Medulla oblongata (tissue), 1 donor: ENCODE measurements around the gene CCDC183.
A peak's percentile ranks its signal among the peaks of the same experiment; 100 is the strongest.
"Not testable (repeated sequence)": the region's sequence is repeated elsewhere in the genome, so short reads cannot be mapped to it uniquely, and the experiment has no call there.

ENCODE experiments used
- DNase-seq: peaks from one replicate; pipeline ENCODE4 v3.0.0-alpha.2; 2015; ENCODE audit errors: extremely low spot score

CCDC183 gene

DNA sequence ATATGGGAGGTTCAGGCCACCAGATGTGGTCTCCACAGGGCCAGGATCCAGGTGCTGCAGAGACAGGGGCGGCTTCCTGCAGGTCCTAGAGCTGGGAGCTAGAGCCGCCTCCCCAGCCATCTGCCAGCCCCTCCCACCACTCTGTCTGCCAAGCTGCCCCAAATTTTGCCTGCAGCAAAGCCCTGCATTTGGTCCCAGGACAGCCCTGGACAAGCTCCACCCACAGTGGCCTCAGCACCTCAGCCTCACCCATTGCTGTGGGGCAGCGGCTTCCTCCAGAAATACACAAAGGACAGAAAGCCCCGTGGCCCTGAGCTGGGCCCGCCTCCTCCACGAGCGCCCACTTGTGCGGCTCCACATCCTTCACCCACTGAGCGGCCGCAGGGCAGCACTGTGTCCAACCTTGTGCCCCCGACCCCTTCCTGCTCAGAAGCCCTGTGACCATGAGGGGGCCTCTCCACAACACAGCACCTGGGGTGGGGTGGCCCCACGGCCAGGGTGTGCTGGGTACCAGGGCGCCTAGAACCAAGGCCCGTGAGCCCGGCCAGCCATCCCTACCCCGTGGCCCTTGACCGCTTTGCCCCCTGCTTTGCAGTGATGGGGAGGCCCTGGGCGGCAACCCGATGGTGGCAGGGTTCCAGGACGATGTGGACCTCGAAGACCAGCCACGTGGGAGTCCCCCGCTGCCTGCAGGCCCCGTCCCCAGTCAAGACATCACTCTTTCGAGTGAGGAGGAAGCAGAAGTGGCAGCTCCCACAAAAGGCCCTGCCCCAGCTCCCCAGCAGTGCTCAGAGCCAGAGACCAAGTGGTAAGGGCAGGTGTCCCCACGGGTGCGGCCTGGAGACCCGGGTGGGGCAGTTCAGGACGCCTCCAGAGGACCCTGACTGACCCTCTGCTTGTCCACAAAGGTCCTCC, 42.4 kb downstream of the CCDC183 start:
- DNase-seq = no peak

DNA sequence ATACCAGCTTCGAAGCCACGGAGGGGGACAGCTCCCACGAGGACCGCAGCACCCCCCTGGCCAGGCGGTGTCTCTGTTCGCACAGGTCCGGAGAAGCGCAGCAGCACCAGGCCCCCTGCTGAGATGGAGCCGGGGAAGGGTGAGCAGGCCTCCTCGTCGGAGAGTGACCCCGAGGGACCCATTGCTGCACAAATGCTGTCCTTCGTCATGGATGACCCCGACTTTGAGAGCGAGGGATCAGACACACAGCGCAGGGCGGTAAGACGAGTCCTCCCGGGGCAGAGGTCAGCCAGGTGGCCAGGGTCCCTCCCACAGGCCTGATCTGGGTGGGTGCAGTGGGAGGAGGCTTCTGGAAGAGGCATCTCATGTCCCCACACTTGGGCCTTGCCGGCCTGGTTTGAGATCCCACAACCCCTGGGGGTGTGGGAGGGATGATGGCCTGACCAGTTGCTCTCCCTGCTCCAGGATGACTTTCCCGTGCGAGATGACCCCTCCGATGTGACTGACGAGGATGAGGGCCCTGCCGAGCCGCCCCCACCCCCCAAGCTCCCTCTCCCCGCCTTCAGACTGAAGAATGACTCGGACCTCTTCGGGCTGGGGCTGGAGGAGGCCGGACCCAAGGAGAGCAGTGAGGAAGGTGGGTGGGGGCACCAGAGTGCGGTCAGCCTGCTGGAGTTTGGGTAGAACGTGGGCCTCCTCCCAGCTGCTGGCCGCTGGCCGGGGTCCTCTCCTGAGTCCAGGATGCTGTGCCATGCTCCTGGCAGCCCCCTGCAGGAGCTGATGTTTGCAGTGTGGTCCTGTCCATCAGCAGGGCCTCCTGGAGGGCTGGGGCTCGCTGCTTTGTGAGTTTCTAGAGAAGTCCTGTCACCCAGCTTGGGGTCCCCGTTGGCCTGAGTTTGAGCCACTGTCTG, 43.3 kb downstream of the CCDC183 start:
- DNase-seq = no peak

DNA sequence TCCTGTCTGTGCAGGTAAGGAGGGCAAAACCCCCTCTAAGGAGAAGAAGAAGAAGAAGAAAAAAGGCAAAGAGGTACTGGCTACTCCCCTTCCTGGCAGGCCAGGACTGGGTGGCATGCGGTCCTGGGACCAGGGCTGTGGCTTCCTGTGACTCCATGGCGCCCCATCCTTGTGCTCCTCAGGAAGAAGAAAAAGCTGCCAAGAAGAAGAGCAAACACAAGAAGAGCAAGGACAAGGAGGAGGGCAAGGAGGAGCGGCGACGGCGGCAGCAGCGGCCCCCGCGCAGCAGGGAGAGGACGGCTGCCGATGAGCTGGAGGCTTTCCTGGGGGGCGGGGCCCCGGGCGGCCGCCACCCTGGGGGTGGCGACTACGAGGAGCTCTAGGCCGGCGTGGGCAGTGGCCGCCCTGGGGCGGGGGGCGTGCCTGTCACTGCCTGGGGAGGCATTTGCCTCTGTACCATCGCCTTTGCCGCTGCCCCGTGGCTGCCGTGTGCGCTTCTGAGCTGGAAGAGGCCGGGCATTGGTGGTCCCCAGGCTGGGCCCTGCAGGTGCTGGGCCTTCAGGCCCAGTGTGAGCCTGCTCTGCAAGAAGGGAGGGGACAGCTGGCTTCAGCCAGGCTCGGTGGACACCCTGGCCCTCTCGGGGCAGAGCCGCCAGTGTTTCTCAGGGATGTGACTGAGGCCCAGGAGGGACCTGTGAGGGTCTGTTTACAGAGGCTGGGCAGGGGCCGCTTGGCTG, 44.2 kb downstream of the CCDC183 start:
- no peak for DNase-seq

DNA sequence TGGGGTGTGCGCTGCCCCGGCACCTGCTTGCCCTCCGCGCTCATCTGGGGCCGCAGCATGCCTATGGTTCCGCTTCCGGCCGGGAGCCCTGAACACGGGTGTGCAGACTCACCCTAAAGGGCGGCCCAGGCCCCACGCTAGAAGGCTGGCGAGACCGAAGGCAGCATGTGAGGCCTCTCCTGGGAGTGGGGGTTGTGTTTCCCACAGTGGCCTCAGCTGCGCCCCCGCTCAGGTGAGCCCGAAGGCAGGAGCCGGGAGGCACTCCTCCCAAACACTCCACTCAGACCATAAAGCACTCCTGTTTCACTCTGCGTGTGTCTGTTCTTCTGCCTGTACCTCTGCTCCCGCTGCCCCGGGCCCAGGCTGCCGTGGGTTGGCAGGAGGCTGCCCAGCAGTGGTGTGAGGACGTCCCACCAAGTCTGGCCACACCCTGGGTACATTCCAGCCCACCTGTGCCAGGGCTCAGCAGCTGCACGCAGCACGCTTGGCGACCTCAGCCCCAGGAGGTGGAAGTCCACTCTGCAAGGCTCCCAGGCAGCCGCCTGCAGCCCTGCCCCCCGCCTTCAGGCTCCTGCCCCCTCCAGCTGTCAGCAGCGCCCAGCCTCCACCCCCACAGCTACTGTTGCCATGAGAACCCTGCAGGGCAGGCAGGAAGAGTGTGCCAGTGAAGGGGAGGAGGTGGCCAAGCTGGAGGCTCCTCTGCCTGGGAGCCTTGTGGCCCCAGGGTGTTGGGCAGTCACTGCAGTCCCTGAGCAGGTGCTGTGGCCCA, 44.9 kb downstream of the CCDC183 start:
- DNase-seq = peak; percentile 90

DNA sequence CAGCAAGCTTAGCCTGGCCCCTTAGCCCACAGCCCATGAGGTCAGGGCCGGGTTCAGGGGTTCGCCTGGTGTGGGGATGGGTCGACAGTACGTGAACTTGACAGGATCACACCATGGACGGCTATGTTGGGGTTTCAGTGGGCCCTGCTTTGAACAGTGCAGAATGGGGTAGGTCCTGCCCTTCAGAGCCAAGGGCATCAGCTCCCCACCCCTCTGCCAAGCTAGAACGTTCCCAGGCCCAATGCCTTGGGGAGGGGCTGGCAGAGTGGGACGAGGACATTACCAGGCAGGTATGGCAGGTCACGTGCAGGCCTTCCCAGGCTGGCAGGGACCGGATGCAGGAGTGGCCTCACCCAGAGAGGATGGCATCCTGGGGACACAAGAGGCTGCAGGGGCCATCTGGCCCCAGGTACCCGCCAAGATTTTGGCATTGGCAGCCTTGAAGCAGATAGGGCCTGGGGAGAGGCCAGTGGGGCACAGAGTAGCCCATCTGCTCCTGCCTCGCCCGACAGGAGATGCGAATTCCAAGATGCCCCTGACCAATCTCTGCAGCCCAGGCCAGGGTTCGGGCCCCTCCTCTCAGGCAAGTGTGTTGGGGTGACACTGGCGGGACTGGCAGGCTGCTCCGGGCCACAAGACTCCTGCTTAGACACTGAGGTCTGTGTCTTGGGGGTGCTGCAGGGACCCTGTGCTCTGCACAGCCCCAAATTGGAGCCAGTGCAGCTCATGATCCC, 45.7 kb downstream of the CCDC183 start:
- peak; percentile 9 for DNase-seq

DNA sequence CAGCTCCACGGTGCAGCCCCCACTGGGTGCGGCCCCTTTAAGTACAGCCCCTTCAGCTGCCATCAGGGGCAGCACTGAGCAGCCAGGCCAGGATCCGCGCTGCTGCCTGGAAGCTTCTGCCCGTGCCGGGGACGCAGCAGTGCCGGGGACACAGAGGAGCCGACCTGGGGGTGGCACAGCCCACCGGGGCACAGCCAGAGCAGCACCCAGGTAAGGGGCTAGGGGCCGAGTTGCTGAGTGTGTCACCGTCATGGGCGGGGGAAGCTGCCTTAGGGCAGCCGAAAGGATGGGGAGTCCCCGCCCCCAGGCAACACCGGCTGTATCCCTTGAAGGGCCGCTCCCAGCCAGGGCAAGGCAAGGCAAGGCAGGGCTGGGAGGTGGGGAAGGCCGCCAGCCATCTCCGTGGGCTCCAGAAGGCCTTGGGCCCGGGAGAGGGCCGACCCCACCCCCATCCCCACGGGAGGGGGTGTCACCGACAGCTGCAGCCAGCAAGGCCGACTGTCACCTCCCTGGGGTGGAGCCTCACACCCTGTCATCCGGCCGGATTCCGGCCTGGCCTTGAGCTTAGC, 46.3 kb downstream of the CCDC183 start, which contains the start of gene AJM1:
Gene AJM1, plus strand, starts transcription at position 99 of the 569 bp plus-strand sequence. CDS start 1,937 bp downstream, outside the sequence.
- DNase-seq = peak; percentile 83

DNA sequence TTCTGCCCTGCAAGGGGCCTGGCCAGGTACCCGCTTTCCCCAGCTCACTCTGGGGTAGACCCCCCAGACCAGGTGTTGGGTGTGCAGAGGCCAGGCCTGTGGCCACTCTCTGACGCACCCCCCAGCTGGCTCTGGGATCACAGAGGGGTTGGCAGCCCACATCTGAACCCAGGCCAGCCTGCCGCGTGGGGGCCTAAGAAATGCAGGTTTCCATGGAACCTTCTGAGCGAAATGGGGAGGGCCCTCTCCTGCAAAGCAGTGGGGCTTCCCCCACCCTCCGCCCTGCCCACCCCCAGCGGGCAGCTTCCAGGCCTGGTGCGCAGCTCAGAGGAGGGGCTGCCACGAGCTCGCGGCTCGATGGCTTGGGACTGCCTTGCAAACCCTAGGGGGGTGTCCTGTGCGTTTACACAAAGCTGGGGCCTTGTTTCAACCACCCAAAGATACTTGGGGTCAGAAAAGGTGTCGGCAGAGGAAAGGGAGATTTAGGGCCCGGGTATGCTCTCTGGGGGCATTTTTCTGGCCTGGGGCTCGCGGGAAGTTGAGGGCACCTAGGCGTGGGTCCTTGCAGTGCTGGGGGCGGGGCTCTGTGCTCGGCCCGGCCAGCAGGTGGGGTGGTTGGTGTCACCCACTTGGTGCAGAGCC, 47.1 kb downstream of the CCDC183 start:
- peak; percentile 48 for DNase-seq

DNA sequence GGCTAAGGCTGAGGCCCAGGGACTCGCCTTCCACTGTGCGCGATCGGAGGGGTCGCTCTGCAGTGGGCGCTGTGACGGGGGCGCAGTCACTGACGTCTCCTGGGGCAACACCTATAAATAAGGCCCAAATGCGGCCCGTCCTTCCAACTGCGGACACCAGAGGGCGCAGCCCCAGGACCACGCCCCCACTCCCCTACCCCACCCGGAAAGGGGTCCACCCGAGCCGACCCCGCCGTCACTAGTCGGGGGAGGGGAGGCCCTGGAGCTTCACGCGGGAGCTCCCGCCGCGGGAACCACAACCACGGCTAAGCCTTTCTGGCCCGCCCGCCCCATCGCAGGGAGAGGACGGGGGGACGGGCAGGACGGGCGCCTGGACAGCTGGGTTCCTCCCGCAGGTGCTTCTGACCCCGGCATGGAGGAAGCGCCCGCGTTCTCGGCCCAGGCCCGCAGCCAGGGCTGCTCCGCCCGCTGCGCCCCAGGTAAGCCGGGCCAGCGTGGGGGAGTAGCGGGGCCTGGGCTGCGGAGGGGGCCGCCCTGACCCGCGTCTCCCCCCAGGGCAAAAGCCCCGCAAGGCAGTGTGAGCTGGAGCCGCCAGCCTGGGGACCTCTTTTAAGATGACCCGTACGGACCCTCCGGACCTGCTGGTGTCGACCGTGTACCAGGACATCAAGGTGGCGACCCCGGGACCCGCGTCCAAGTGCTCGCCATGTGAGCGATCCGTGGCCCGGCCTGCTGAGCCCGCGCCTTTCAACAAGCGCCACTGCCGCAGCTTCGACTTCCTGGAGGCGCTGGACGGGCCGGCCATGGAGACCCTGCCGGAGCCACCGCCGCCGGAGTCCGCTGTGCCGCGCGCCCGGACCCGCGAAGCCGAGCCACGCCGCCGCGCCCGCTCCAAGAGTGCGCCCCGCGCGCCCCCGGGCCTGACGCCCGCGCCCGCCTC, 47.9 kb downstream of the CCDC183 start:
- DNase-seq = not testable (repeated sequence)

DNA sequence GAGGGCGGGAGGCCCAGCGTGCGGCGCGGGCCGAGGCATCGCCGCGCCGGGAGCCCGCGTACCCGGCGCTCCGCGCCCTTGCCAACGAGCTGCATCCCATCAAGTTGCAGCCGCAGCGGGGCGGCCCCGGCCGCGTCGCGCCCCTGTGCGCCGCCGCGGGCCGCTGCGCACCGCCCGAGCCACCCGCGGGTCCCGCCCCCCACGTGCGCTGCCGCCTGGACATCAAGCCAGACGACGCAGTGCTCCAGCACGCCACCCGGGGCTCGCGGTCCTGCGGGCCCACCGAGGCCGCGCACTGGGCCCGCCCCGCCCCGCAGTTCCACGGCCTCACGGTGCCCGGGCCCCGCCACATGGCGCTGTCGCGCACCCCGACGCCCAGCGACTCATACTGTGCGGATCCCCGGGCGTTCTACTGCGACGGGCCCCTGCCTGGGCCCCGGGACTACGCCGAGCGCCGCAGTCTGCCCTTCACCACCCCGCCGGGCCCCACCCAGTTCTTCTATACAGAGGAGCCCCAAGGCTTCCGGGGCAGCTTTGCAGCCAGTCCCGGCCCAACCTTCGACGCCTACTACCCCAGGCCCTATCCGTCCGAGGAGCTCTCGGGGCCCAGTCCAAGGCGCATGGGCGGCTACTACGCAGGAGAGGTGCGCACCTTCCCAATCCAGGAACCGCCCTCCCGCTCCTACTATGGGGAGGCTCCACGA, 48.8 kb downstream of the CCDC183 start:
- no peak for DNase-seq

DNA sequence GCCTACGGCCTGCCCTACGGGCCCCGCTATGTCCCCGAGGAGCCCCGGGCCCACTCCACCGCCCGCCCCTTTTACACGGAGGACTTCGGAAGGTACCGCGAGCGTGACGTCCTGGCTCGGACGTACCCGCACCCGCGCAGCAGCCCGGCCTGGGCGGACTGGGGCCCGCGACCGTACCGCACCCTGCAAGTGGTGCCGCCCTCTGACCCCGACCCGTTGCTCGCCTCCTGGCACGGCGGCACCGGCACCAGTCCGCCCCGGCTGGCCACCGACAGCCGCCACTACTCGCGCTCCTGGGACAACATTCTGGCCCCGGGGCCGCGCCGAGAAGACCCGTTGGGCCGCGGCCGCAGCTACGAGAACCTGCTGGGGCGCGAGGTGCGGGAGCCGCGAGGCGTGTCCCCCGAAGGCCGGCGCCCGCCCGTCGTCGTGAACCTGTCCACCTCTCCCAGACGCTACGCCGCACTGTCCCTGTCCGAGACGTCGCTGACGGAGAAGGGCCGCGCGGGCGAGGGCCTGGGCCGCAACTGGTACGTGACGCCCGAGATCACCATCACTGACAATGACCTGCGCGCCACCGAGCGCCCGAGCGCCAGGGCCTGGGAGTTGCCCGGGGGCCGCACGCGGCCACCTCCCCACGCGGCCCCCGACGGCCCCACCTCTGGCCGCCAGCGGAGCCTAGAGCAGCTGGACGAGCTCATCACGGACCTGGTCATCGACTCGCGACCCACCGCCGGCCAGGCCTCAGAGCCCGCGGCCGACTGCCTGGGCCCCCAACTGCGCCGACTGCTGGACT, 49.5 kb downstream of the CCDC183 start:
- DNase-seq = no peak

DNA sequence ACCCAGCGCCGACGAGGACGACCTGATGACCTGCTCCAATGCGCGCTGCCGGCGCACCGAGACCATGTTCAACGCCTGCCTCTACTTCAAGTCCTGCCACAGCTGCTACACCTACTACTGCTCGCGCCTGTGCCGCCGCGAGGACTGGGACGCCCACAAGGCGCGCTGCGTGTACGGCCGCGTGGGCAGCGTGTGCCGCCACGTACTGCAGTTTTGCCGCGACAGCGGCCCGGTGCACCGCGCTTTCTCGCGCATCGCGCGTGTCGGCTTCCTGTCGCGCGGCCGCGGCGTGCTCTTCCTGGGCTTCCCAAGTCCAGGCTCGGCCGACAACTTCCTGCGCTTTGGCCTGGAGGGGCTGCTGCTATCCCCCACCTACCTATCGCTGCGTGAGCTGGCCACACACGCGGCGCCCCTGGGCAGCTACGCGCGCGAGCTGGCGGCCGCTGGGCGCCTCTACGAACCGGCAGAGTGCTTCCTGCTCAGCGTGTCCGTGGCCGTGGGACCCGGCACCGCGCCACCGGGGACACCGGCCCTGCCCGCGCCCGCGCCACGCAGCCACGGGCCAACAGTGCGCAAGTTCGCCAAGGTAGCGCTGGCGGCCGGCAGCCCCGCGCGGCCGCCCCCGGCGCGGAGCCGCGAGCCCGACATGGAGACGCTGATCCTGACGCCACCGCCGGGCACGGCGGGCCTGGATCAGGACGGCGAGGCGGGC, 50.4 kb downstream of the CCDC183 start:
- DNase-seq = no peak

DNA sequence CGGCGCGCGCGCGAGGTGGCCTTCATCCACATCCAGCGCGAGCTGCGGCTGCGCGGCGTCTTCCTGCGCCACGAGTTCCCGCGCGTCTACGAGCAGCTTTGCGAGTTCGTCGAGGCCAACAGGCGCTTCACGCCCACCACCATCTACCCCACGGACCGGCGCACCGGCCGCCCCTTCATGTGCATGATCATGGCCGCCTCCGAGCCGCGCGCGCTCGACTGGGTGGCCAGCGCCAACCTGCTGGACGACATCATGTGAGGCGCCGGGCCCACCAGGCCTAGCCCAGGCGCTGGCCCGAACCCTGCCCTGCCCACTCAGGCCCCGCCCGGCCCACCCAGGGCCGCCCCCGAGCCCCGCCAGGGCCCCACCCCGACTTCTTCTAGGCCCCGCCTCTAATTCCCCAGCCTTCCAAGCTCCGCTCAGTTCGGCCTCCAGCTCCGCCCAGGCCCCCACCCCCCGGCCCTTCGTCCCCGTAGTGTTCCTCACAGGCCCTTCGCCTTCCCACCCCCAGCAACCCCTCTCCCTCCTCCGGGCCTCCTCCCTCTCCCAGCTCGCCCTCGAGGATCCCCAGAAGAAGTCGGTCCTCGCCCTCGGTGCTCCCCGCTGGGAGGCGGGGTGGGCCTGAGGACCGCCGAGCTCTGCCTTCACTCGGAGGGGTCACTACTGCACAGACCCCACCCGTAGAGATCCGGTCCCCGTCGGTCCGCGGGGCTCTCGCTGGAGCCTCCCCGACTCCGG, 51.1 kb downstream of the CCDC183 start:
- no peak for DNase-seq

DNA sequence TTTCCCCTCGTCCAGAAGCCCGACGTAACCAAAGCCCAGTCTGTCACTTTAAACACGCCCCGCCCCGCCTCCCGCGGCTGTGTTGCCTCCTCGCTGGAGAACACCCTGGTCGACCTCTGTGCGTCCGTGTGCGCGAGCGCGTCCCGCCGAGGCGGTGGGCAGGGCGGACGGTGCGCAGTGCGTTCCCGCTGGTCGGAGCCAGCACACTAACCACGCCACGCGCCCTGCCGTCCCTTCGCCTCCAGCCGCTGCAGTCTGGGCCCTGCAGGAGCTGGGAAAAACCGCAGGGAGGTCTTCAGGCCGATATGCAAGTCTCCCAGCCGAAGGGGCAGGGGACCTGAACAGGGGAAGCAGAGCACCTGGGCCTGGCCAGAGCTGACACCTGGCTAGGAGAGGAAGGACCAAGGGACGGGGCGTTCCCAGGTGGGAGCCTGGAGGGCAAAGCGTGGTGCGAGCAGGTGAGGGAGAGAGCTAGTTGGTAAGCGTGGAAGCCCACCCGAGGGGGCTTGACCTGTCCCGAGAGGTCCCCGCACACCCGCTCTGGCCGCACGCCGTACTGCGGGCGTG, 51.8 kb downstream of the CCDC183 start:
- peak; percentile 11 for DNase-seq

DNA sequence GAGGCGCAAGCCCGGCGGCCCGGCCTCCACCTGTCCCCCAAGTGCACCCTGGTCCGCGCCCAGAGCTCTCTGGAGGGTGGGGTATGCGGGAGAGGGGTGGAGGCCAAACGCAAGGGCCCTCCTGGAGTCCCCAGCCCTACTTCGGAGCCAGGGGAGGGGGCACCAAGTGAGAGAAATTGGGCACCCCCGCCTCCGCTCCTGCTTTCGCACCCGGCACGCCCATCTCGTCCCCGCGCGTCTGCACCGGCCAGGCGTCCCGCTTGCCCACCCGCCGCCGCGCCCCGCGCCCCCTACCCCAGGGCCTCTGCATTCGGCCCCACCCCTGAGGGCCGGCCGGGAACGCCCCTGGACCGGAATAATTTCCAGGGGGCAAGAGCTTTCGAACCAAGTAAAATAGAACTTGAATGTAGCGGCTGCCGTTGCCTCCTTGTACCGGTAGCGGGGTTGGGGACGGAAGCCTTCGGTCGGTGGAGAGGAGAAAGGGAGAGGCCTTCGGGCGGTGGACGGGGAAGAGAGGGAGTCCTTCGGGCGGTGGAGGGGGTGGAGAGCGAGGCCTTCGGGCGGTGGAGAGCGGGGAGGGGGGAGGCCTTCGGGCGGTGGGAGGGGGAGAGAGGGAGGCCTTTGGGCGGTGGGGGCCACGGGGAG, 52.4 kb downstream of the CCDC183 start:
- no peak for DNase-seq
